ENCODE data around the gene TNFAIP8. TPM values are rescaled to one million over a fixed set of nuclear protein-coding genes. Genes with fewer than 3 reads are reported as not detected.
A peak's percentile ranks its signal among the peaks of the same experiment; 100 is the strongest.

Gene TNFAIP8
- polyA plus RNA-seq, 6 donors from 2014 or later: 224 to 432 (median 315) TPM

- DNase-seq (no peak), ATAC-seq (ENCODE audit: low read depth in 2 of 2) (no peak)
- no peaks in the 10 kb centered on the region for H3K9me3 Mint-ChIP-seq
- peak overlapping the region; percentile 16 to 96 (median 88) for H3K27ac Mint-ChIP-seq
- peak overlapping the region in 6 of 8 donors; percentile 4 to 53 (median 47) for H3K4me3 Mint-ChIP-seq
- H3K4me1 Mint-ChIP-seq: peaks cover 72 to 92% (median 83%) of the 10 kb centered on the region in 3 donors
- H3K36me3 Mint-ChIP-seq: peaks cover 0 to 19% of the 10 kb centered on the region in 2 donors
- H3K27me3 Mint-ChIP-seq: no peaks in the 10 kb centered on the region
Measured at GRCh38 chr5:119385536-119386128, 29.8 kb downstream of the TNFAIP8 start.

- peaks cover 0 to 19% of the 10 kb centered on the region in 2 donors for H3K36me3 Mint-ChIP-seq
- ATAC-seq (ENCODE audit: low read depth in 2 of 2): no peak
- no peaks in the 10 kb centered on the region for H3K27me3 Mint-ChIP-seq
Measured at GRCh38 chr5:119386596-119387344, 31.0 kb downstream of the TNFAIP8 start.

GRCh38 chr5:119387945-119388618, 32.3 kb downstream of the TNFAIP8 start:
- H3K4me3 Mint-ChIP-seq: peak overlapping the region; percentile 15 to 76 (median 35)
- no peaks in the 10 kb centered on the region for H3K27me3 Mint-ChIP-seq
- H3K9me3 Mint-ChIP-seq: no peaks in the 10 kb centered on the region
- DNase-seq: no peak
- ATAC-seq (ENCODE audit: low read depth in 2 of 2): no peak
- peaks cover 73 to 95% (median 88%) of the 10 kb centered on the region in 3 donors for H3K4me1 Mint-ChIP-seq
- H3K27ac Mint-ChIP-seq: peak overlapping the region; percentile 0 to 96 (median 86)
- H3K36me3 Mint-ChIP-seq: peaks cover 7 to 23% of the 10 kb centered on the region in 2 donors

More at GRCh38 chr5:119386596-119387344, 31.0 kb downstream of the TNFAIP8 start:
- no peaks in the 10 kb centered on the region for H3K9me3 Mint-ChIP-seq
- DNase-seq: no peak
- H3K4me3 Mint-ChIP-seq: peak overlapping the region in 7 of 8 donors; percentile 1 to 76 (median 44)
- H3K4me1 Mint-ChIP-seq: peaks cover 74 to 94% (median 91%) of the 10 kb centered on the region in 3 donors
- peak overlapping the region; percentile 74 to 96 (median 84) for H3K27ac Mint-ChIP-seq

GRCh38 chr5:119388619-119389190, 32.9 kb downstream of the TNFAIP8 start:
- H3K4me3 Mint-ChIP-seq: peak overlapping the region; percentile 28 to 87 (median 64)
- peaks cover 73 to 95% (median 88%) of the 10 kb centered on the region in 3 donors for H3K4me1 Mint-ChIP-seq
- ATAC-seq (ENCODE audit: low read depth in 2 of 2): no peak

GRCh38 chr5:119389288-119390030, 33.6 kb downstream of the TNFAIP8 start:
- no peaks in the 10 kb centered on the region for H3K27me3 Mint-ChIP-seq
- ATAC-seq (ENCODE audit: low read depth in 2 of 2): no peak

More at GRCh38 chr5:119388619-119389190, 32.9 kb downstream of the TNFAIP8 start:
- H3K9me3 Mint-ChIP-seq: no peaks in the 10 kb centered on the region
- peak overlapping the region; percentile 0 to 96 (median 86) for H3K27ac Mint-ChIP-seq
- no peaks in the 10 kb centered on the region for H3K27me3 Mint-ChIP-seq
- peaks cover 14 to 25% of the 10 kb centered on the region in 2 donors for H3K36me3 Mint-ChIP-seq
- no peak for DNase-seq

GRCh38 chr5:119390404-119390803, 34.6 kb downstream of the TNFAIP8 start:
- peak; percentile 40 to 41 for ATAC-seq (ENCODE audit: low read depth in 2 of 2)
- Mint-ChIP-seq H3K27me3 (no peaks in the 10 kb centered on the region), H3K9me3 (no peaks in the 10 kb centered on the region), H3K4me1 (peaks cover 72 to 94% (median 87%) of the 10 kb centered on the region in 3 donors), H3K36me3 (peaks cover 15 to 26% of the 10 kb centered on the region in 2 donors), H3K4me3 (peak overlapping the region; percentile 40 to 87 (median 70)), H3K27ac (peak overlapping the region; percentile 46 to 92 (median 80))
- DNase-seq: no peak

More at GRCh38 chr5:119389288-119390030, 33.6 kb downstream of the TNFAIP8 start:
- H3K4me1 Mint-ChIP-seq: peaks cover 73 to 94% (median 87%) of the 10 kb centered on the region in 3 donors
- peak overlapping the region; percentile 28 to 87 (median 70) for H3K4me3 Mint-ChIP-seq
- peaks cover 15 to 29% of the 10 kb centered on the region in 2 donors for H3K36me3 Mint-ChIP-seq
- DNase-seq: no peak
- H3K27ac Mint-ChIP-seq: peak overlapping the region; percentile 0 to 96 (median 86)
- no peaks in the 10 kb centered on the region for H3K9me3 Mint-ChIP-seq

GRCh38 chr5:119393201-119393691, 37.4 kb downstream of the TNFAIP8 start:
- DNase-seq (no peak), ATAC-seq (ENCODE audit: low read depth in 2 of 2) (no peak)
- Mint-ChIP-seq H3K27ac (peak overlapping the region; percentile 17 to 91 (median 64)), H3K36me3 (peaks cover 15 to 26% of the 10 kb centered on the region in 2 donors), H3K4me1 (peaks cover 69 to 96% (median 81%) of the 10 kb centered on the region in 3 donors), H3K4me3 (peak overlapping the region in 3 of 8 donors; percentile 6 to 67 (median 42)), H3K9me3 (no peaks in the 10 kb centered on the region), H3K27me3 (no peaks in the 10 kb centered on the region)

GRCh38 chr5:119393746-119394145, 37.9 kb downstream of the TNFAIP8 start:
- peak overlapping the region in 3 of 8 donors; percentile 0 to 67 (median 38) for H3K4me3 Mint-ChIP-seq
- no peaks in the 10 kb centered on the region for H3K27me3 Mint-ChIP-seq
- no peaks in the 10 kb centered on the region for H3K9me3 Mint-ChIP-seq
- peaks cover 66 to 96% (median 78%) of the 10 kb centered on the region in 3 donors for H3K4me1 Mint-ChIP-seq
- peaks cover 15 to 26% of the 10 kb centered on the region in 2 donors for H3K36me3 Mint-ChIP-seq
- H3K27ac Mint-ChIP-seq: peak overlapping the region; percentile 5 to 91 (median 70)
- ATAC-seq (ENCODE audit: low read depth in 2 of 2) (no peak), DNase-seq (no peak)

- DNase-seq (peak; percentile 33), ATAC-seq (ENCODE audit: low read depth in 2 of 2) (peak; percentile 60 to 72)
- Mint-ChIP-seq H3K36me3 (peaks cover 15 to 20% of the 10 kb centered on the region in 2 donors), H3K4me3 (peak overlapping the region; percentile 1 to 86 (median 70)), H3K27me3 (no peaks in the 10 kb centered on the region), H3K27ac (peak overlapping the region; percentile 83 to 93 (median 91)), H3K9me3 (no peaks in the 10 kb centered on the region), H3K4me1 (peaks cover 60 to 96% (median 78%) of the 10 kb centered on the region in 3 donors)
Measured at GRCh38 chr5:119395080-119395836, 39.4 kb downstream of the TNFAIP8 start.

GRCh38 chr5:119396030-119396664, 40.3 kb downstream of the TNFAIP8 start:
- peak overlapping the region; percentile 44 to 96 (median 92) for H3K27ac Mint-ChIP-seq
- DNase-seq (no peak), ATAC-seq (ENCODE audit: low read depth in 2 of 2) (peak; percentile 49 to 50)
- H3K36me3 Mint-ChIP-seq: peaks cover 15 to 20% of the 10 kb centered on the region in 2 donors
- peaks cover 56 to 94% (median 75%) of the 10 kb centered on the region in 3 donors for H3K4me1 Mint-ChIP-seq
- no peaks in the 10 kb centered on the region for H3K27me3 Mint-ChIP-seq
- no peaks in the 10 kb centered on the region for H3K9me3 Mint-ChIP-seq
- H3K4me3 Mint-ChIP-seq: peak overlapping the region in 6 of 8 donors; percentile 8 to 72 (median 36)

Data from naive B cell (primary cell).